GM12878 (cell line): ENCODE measurements around the gene PSMD3. TPM values are rescaled to one million over a fixed set of nuclear protein-coding genes. Genes with fewer than 3 reads are reported as not detected.

ENCODE experiments used
- ATAC-seq: fragments of 200-7000 bp; cut with Tn5 transposase; 3 replicates; pipeline ENCODE4 v1.9.1; 2020; ENCODE audit warnings: mild to moderate bottlenecking, moderate library complexity
- BruUV-seq: library from RNA; stranded (reverse); fragments of 400-500 nt; replicated peaks from 2 replicates; lab custom pipeline; 2021; lab: Mats Ljungman, UMichigan
- CTCF ChIA-PET: fragments of 300-600 bp; sonication (Branson Sonifier 250); formaldehyde crosslinking; extraction: SDS; loops from one replicate; lab custom pipeline; 2021; ENCODE audit warnings: inconsistent platforms; lab: Yijun Ruan, JAX
- POLR2A ChIA-PET: fragments of 350-600 bp; formaldehyde crosslinking; extraction: SDS; loops from one replicate; lab custom pipeline; 2021; ENCODE audit warnings: inconsistent platforms; lab: Charles Lee
- RAD21 ChIA-PET: fragments of 300-600 bp; sonication (Branson Sonifier 250); formaldehyde crosslinking; loops from one replicate; lab custom pipeline; 2023; ENCODE audit warnings: antibody characterized with exemption; ENCODE audit not compliant: unreplicated experiment; lab: Charles Lee
- SMC1A ChIA-PET: fragments of 300-600 bp; sonication (Branson Sonifier 250); formaldehyde crosslinking; loops from one replicate; lab custom pipeline; 2023; ENCODE audit not compliant: unreplicated experiment, uncharacterized antibody; lab: Charles Lee
- DNase-seq: peaks from one replicate; pipeline ENCODE4 v3.0.0-alpha.2; 2011; ENCODE audit warnings: low read depth, low spot score
- FAIRE-seq: peaks from 3 replicates; lab custom pipeline; 2011; peaks lifted over from hg19 to GRCh38; lab: Jason Lieb, UNC
- H2AFZ ChIP-seq: 2 replicates; pipeline ENCODE4 v1.6.0; 2011; ENCODE audit warnings: low read depth, low read length, control low read depth; ENCODE audit not compliant: control insufficient read depth
- H3K27ac ChIP-seq: 2 replicates; pipeline ENCODE4 v1.5.1; 2011; ENCODE audit warnings: control low read depth; ENCODE audit not compliant: control insufficient read depth, insufficient read depth
- H3K27me3 ChIP-seq, 2 experiments: replicated peaks in 1 of 2; 2 replicates each; pipeline versions ENCODE4 v1.6.0 to v1.6.1; 2011; ENCODE audit warnings: low read length in 1 of 2; ENCODE audit not compliant: control insufficient read depth in 2 of 2, insufficient read depth in 2 of 2
- H3K36me3 ChIP-seq, 2 experiments: 2 replicates each; pipeline ENCODE4 v1.5.1; 2011; ENCODE audit warnings: low read length in 1 of 2; ENCODE audit not compliant: control insufficient read depth in 2 of 2, insufficient read depth in 2 of 2
- H3K4me1 ChIP-seq: 2 replicates; pipeline ENCODE4 v1.6.1; 2011; ENCODE audit warnings: mild to moderate bottlenecking, low read length, moderate library complexity, mixed read lengths; ENCODE audit not compliant: control insufficient read depth, insufficient read depth
- H3K4me2 ChIP-seq: 2 replicates; pipeline ENCODE4 v1.6.0; 2011; ENCODE audit warnings: control low read depth; ENCODE audit not compliant: control insufficient read depth, insufficient read depth
- H3K4me3 ChIP-seq: fragments of 200-600 bp; sonication (generic); 2 replicates; pipeline ENCODE4 v1.5.1; 2016
- H3K79me2 ChIP-seq: 2 replicates; pipeline ENCODE4 v1.6.0; 2011; ENCODE audit warnings: low read length; ENCODE audit not compliant: control insufficient read depth, insufficient read depth
- H3K9ac ChIP-seq: 2 replicates; pipeline ENCODE4 v1.8.0; 2011; ENCODE audit warnings: low read length, control low read depth, mixed read lengths; ENCODE audit not compliant: control insufficient read depth, insufficient read depth
- H3K9me3 ChIP-seq: replicated peaks from 3 replicates; pipeline ENCODE4 v1.5.1; 2011; ENCODE audit warnings: mild to moderate bottlenecking, low read length; ENCODE audit not compliant: control insufficient read depth, insufficient read depth
- H4K20me1 ChIP-seq: 2 replicates; pipeline ENCODE4 v1.6.0; 2011; ENCODE audit not compliant: control insufficient read depth, insufficient read depth
- FOS ChIP-seq: IDR thresholded peaks from 3 replicates; pipeline ENCODE4 v1.6.1; 2011; ENCODE audit warnings: borderline replicate concordance; ENCODE audit not compliant: insufficient read length; ENCODE audit errors: extremely low read depth
- NFIC ChIP-seq: IDR thresholded peaks from 2 replicates; pipeline ENCODE4 v1.6.1; 2012; ENCODE audit warnings: low read depth, mild to moderate bottlenecking, inconsistent platforms, low read length, moderate library complexity
- NKRF ChIP-seq: fragments of 450-650 bp; conservative IDR thresholded peaks from 2 replicates; pipeline ENCODE4 v1.6.1; 2017; ENCODE audit warnings: mild to moderate bottlenecking, moderate library complexity
- NR2C2 ChIP-seq: IDR thresholded peaks from 2 replicates; pipeline ENCODE4 v1.6.1; 2011; ENCODE audit warnings: borderline replicate concordance, low read depth; ENCODE audit not compliant: control insufficient read depth, insufficient read length
- SP1 ChIP-seq: IDR thresholded peaks from one replicate; pipeline ENCODE4 v1.6.1; 2011; ENCODE audit warnings: low read depth, low read length
- STAT1 ChIP-seq: fragments of 450-650 bp; conservative IDR thresholded peaks from 2 replicates; pipeline ENCODE4 v1.6.1; 2014; ENCODE audit warnings: antibody characterized with exemption, mild to moderate bottlenecking
- TBL1XR1 ChIP-seq: IDR thresholded peaks from 2 replicates; pipeline ENCODE4 v1.6.1; 2012; ENCODE audit warnings: low read depth, low read length, improper control_type of control experiment
- ZNF217 ChIP-seq: fragments of 450-650 bp; IDR thresholded peaks from 2 replicates; pipeline ENCODE4 v1.6.1; 2017; ENCODE audit warnings: antibody characterized with exemption, mild to moderate bottlenecking
- WGBS: methylation state at CpG from one replicate; pipeline ENCODE4 v1.1.6; 2016; ENCODE audit warnings: low lambda C conversion rate; ENCODE audit not compliant: insufficient replicate concordance, insufficient coverage; ENCODE audit errors: missing lambda C conversion rate; 5-methylcytosine and 5-hydroxymethylcytosine counted together
- in situ Hi-C: fragments of 300-500 bp; cut with MboI; formaldehyde crosslinking; loops from 9 replicates; pipeline ENCODE4 v1.14.3; 2018; ENCODE audit warnings: mixed read lengths
- intact Hi-C: fragments of 100-400 bp; cut with micrococcal nuclease; formaldehyde crosslinking; loops from one replicate; pipeline ENCODE4 v1.14.2; 2022; ENCODE audit not compliant: unreplicated experiment
- polyA plus RNA-seq, 11 experiments: library from polyadenylated mRNA; depleted of rRNA in 4 of 11; unstranded in 6 of 11; stranded (reverse) in 5 of 11; fragments of >200 nt; fragmentation: Nextera tagmentation in 4 of 11; fragmentation: Illumina TruSeq in 1 of 11; extraction: Ambion mirVana in 4 of 11; extraction: Trizol in 1 of 11; gene quantifications; 1 replicate in 1 of 11; 2 replicates in 10 of 11; pipeline versions ENCODE4 v1.2.1 to v1.2.3, GENCODE V29; 2011 to 2016; ENCODE audit warnings: inconsistent platforms in 2 of 11, missing spikeins in 2 of 11, low read depth in 1 of 11
- total RNA-seq, 4 experiments: library from RNA; depleted of rRNA in 3 of 4; stranded (reverse); fragments of >200 nt in 3 of 4; fragmentation: Illumina TruSeq in 1 of 4; extraction: Trizol in 1 of 4; gene quantifications; 2 replicates each; pipeline versions ENCODE4 v1.2.1 to v1.2.3, GENCODE V29; 2013 to 2021
- TF ChIP-seq, protein P1 (sequence below): fragments of 450-650 bp; IDR thresholded peaks from 2 replicates; pipeline ENCODE4 v1.6.1; 2016; ENCODE audit warnings: mild to moderate bottlenecking

PSMD3 gene
- total and polyA plus RNA-seq, 10 of the 15 experiments (the other 5 are each of a cell fraction or from before 2014, with no cell fraction given) = 2.2 to 192 (median 129) TPM

DNA sequence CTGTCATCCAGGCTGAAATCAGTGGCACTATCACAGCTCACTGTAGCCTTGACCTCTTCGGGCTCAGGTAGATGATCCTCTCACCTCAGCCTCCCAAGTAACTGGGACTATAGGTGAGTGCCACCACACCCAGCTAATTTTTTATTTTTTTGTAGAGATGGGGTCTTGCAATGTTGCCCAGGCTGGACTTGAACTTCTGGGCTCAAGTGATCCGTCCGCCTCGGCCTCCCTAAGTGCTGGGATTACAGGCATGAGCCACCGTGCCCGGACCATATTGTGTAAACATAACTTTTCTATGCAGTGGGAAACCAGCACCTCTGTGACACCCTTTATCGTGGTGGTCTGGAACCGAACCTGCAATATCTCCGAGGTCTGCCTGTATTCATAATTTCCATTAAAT is 23.5 kb downstream of the PSMD3 start:
- no peak overlapping the region for H3K27ac ChIP-seq
- in situ Hi-C loops = loop anchor here (25.0 kb wide), 1 partner anchor 283 kb away; the partner anchor contains the start of gene CDC6
- H3K4me2 ChIP-seq = no peak overlapping the region
- no peak for DNase-seq
- no peak for FAIRE-seq
- H3K27me3 ChIP-seq = no peaks in the 10 kb centered on the region
- ChIA-PET CTCF (no interaction called here), POLR2A (no interaction called here), RAD21 (no interaction called here), SMC1A (no interaction called here)
- no peak for TF ChIP-seq FOS
- H4K20me1 ChIP-seq = no peaks in the 10 kb centered on the region
- no peak overlapping the region for H3K4me3 ChIP-seq
- no TSS peak for BruUV-seq
- WGBS = 48% methylated on average over 9 of the region's 9 CpGs
- H3K36me3 ChIP-seq = no peaks in the 10 kb centered on the region
- ATAC-seq = no peak
- no peaks in the 10 kb centered on the region for H3K9me3 ChIP-seq
- intact Hi-C loops = no loop called here
- no peak overlapping the region for H2AFZ ChIP-seq
- no peaks in the 10 kb centered on the region for H3K79me2 ChIP-seq
- H3K9ac ChIP-seq = no peak overlapping the region
- no peaks in the 10 kb centered on the region for H3K4me1 ChIP-seq

DNA sequence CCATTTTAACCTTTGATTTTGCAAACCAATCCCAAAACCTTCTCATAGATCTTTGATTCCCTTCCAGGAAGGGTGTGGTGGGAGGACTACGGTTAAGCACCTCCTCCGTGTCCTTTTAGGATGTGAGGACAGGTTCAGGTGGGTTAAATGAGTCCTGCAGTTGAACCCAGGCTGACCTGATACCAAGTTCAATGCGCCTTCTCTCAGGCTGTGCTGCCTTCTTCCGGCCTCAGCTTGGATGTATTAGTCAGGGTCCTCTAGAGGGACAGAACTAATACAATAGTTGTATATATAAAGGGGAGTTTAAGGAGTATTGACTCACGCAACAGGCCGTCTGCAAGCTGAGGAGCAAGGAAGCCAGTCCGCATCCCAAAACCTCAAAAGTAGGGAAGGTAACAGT is 24.1 kb downstream of the PSMD3 start:
- WGBS = 63% methylated on average over 7 of the region's 7 CpGs
- no peak for FAIRE-seq
- no peaks in the 10 kb centered on the region for H3K79me2 ChIP-seq
- H3K4me2 ChIP-seq = no peak overlapping the region
- H3K4me3 ChIP-seq = no peak overlapping the region
- SMC1A ChIA-PET = no interaction called here
- TF ChIP-seq TBL1XR1 (no peak), NKRF (no peak), SP1 (no peak), NR2C2 (no peak), STAT1 (no peak), NFIC (no peak), ZNF217 (no peak)
- TF ChIP-seq, protein P1, sequence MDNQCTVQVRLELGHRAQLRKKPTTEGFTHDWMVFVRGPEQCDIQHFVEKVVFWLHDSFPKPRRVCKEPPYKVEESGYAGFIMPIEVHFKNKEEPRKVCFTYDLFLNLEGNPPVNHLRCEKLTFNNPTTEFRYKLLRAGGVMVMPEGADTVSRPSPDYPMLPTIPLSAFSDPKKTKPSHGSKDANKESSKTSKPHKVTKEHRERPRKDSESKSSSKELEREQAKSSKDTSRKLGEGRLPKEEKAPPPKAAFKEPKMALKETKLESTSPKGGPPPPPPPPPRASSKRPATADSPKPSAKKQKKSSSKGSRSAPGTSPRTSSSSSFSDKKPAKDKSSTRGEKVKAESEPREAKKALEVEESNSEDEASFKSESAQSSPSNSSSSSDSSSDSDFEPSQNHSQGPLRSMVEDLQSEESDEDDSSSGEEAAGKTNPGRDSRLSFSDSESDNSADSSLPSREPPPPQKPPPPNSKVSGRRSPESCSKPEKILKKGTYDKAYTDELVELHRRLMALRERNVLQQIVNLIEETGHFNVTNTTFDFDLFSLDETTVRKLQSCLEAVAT = no peak
- TF ChIP-seq, all 136 proteins: peak for 0
- in situ Hi-C loops = loop anchor here (25.0 kb wide), 1 partner anchor 283 kb away; the partner anchor contains the start of gene CDC6
- Histone ChIP-seq H3K36me3 (no peaks in the 10 kb centered on the region), H3K27ac (no peak overlapping the region), H3K9ac (no peak overlapping the region), H3K4me1 (no peaks in the 10 kb centered on the region), H3K9me3 (no peaks in the 10 kb centered on the region), H3K27me3 (no peaks in the 10 kb centered on the region), H4K20me1 (no peaks in the 10 kb centered on the region), H2AFZ (no peak overlapping the region)
- no TSS peak for BruUV-seq
- ChIA-PET POLR2A (no interaction called here), CTCF (interaction anchor here (1.2 kb wide), 2 partner anchors 9 to 381 kb away, joined by 3 read pairs; no protein-coding TSS in a partner anchor), RAD21 (no interaction called here)
- intact Hi-C loops = no loop called here
- DNase-seq (no peak), ATAC-seq (no peak)
